HCT116 (cell line): Measurements from ENCODE around the gene LRRN3. TPM values are rescaled to one million over a fixed set of nuclear protein-coding genes. Genes with fewer than 3 reads are reported as not detected.

Source experiments
- ATAC-seq: fragments of 200-7000 bp; cut with Tn5 transposase; 2 replicates; pipeline ENCODE4 v1.9.1; 2020; ENCODE audit warnings: mild to moderate bottlenecking, moderate library complexity
- BruUV-seq: library from RNA; stranded (reverse); fragments of 400-500 nt; replicated peaks from 2 replicates; lab custom pipeline; 2021; lab: Mats Ljungman, UMichigan
- CTCF ChIA-PET: fragments of 300-600 bp; sonication (Branson Sonifier 250); formaldehyde crosslinking; loops from one replicate; lab custom pipeline; 2021; ENCODE audit warnings: antibody characterized with exemption; lab: Charles Lee
- POLR2A ChIA-PET: fragments of 300-600, 350-600 bp; sonication (Branson Sonifier 250); formaldehyde crosslinking; loops from one replicate; lab custom pipeline; 2021; ENCODE audit warnings: antibody characterized with exemption; lab: Charles Lee
- RAD21 ChIA-PET, 2 experiments: fragments of 300-600 bp; sonication (Branson Sonifier 250); formaldehyde crosslinking; loops; one replicate each; lab custom pipeline; 2023; ENCODE audit warnings: low total read pairs in 2 of 2; ENCODE audit not compliant: uncharacterized antibody in 2 of 2, unreplicated experiment in 2 of 2, low non-redundant PET in 1 of 2; lab: Charles Lee
- DNase-seq: peaks from one replicate; pipeline ENCODE4 v3.0.0-alpha.2; 2010; ENCODE audit warnings: low read depth, low spot score
- H2AFZ ChIP-seq: fragments of 200-600 bp; shearing (Covaris generic), sonication (generic); 2 replicates; pipeline ENCODE4 v1.6.1; 2017; ENCODE audit warnings: low read depth, mixed run types, mixed read lengths, antibody characterized with exemption, low read length; ENCODE audit not compliant: poor library complexity, severe bottlenecking
- H3K27ac ChIP-seq: 2 replicates; pipeline ENCODE4 v1.5.1; 2012; ENCODE audit warnings: low read depth, low read length
- H3K27me3 ChIP-seq: fragments of 200-600 bp; sonication (generic); 2 replicates; pipeline ENCODE4 v1.6.1; 2016; ENCODE audit warnings: mixed run types, low read length, mixed read lengths; ENCODE audit not compliant: insufficient read depth
- H3K36me3 ChIP-seq, 2 experiments: fragments of 200-500 bp in 1 of 2; fragments of 200-600 bp in 1 of 2; sonication (Bioruptor generic) in 1 of 2; sonication (generic) in 1 of 2; 2 replicates each; pipeline versions ENCODE4 v1.5.1 to v1.6.1; 2014 to 2016; ENCODE audit warnings: low read length in 2 of 2, inconsistent platforms in 1 of 2, mixed read lengths in 1 of 2, mixed run types in 1 of 2; ENCODE audit not compliant: insufficient read depth in 2 of 2, control insufficient read depth in 1 of 2
- H3K4me1 ChIP-seq, 2 experiments: fragments of 200-600 bp in 1 of 2; sonication (generic) in 1 of 2; 2 replicates each; pipeline versions ENCODE4 v1.5.1 to v1.6.1; 2012 to 2017; ENCODE audit warnings: low read length in 2 of 2, inconsistent platforms in 1 of 2, mild to moderate bottlenecking in 1 of 2, mixed read lengths in 1 of 2, mixed run types in 1 of 2, moderate library complexity in 1 of 2; ENCODE audit not compliant: insufficient read depth in 2 of 2, control insufficient read depth in 1 of 2
- H3K4me2 ChIP-seq: fragments of 200-600 bp; sonication (generic); 2 replicates; pipeline ENCODE4 v1.6.1; 2017; ENCODE audit warnings: mixed run types, low read length, mixed read lengths
- H3K4me3 ChIP-seq, 2 experiments: fragments of 200-600 bp in 1 of 2; sonication (generic) in 1 of 2; replicated peaks in 1 of 2; 2 replicates each; pipeline ENCODE4 v1.5.1; 2011 to 2016; ENCODE audit warnings: low read length in 2 of 2, control low read depth in 1 of 2, low read depth in 1 of 2, mild to moderate bottlenecking in 1 of 2, mixed read lengths in 1 of 2, mixed run types in 1 of 2
- H3K79me2 ChIP-seq: fragments of 200-600 bp; sonication (generic); 2 replicates; pipeline ENCODE4 v1.6.1; 2017; ENCODE audit warnings: mild to moderate bottlenecking, mixed run types, low read length, moderate library complexity, mixed read lengths; ENCODE audit not compliant: insufficient read depth
- H3K9ac ChIP-seq: fragments of 200-600 bp; sonication (generic); 2 replicates; pipeline ENCODE4 v1.6.1; 2016; ENCODE audit warnings: low read length, mixed read lengths
- H3K9me2 ChIP-seq: fragments of 200-600 bp; sonication (generic), shearing (Covaris generic); 2 replicates; pipeline ENCODE4 v1.6.1; 2017; ENCODE audit warnings: mixed run types, mild to moderate bottlenecking, moderate library complexity; ENCODE audit not compliant: insufficient read depth
- H3K9me3 ChIP-seq, 2 experiments: fragments of 200-500 bp in 1 of 2; fragments of 200-600 bp in 1 of 2; sonication (Bioruptor generic) in 1 of 2; sonication (generic) in 1 of 2; 2 replicates each; pipeline ENCODE4 v1.6.1; 2014 to 2017; ENCODE audit warnings: low read length in 2 of 2, mixed read lengths in 2 of 2, inconsistent platforms in 1 of 2, low read depth in 1 of 2, mild to moderate bottlenecking in 1 of 2, mixed run types in 1 of 2, moderate library complexity in 1 of 2; ENCODE audit not compliant: control insufficient read depth in 1 of 2, insufficient read depth in 1 of 2
- H4K20me1 ChIP-seq: fragments of 200-600 bp; sonication (generic), shearing (Covaris generic); 2 replicates; pipeline ENCODE4 v1.6.1; 2017; ENCODE audit warnings: mixed run types, mild to moderate bottlenecking, moderate library complexity; ENCODE audit not compliant: insufficient read depth
- ATF3 ChIP-seq: IDR thresholded peaks from 2 replicates; pipeline ENCODE4 v1.6.1; 2012
- CBX3 ChIP-seq: IDR thresholded peaks from 2 replicates; pipeline ENCODE4 v1.6.1; 2012; ENCODE audit warnings: low read depth
- ELF1 ChIP-seq: IDR thresholded peaks from 2 replicates; pipeline ENCODE4 v1.6.1; 2012; ENCODE audit warnings: low read depth, borderline replicate concordance
- EZH2 ChIP-seq: fragments of 200-600 bp; sonication (generic); IDR thresholded peaks from 2 replicates; pipeline ENCODE4 v1.6.1; 2017; ENCODE audit warnings: antibody characterized with exemption, mixed run types
- POLR2A ChIP-seq: IDR thresholded peaks from 2 replicates; pipeline ENCODE4 v1.7.0; 2011; ENCODE audit warnings: borderline replicate concordance; ENCODE audit not compliant: insufficient read depth, insufficient read length; ENCODE audit errors: extremely low read depth
- SP1 ChIP-seq: IDR thresholded peaks from 2 replicates; pipeline ENCODE4 v1.6.1; 2012; ENCODE audit warnings: low read depth
- YY1 ChIP-seq: IDR thresholded peaks from 2 replicates; pipeline ENCODE4 v1.6.1; 2011; ENCODE audit warnings: low read length, low read depth, moderate library complexity, mild to moderate bottlenecking; ENCODE audit not compliant: insufficient replicate concordance; ENCODE audit errors: extremely low read depth
- intact Hi-C: fragments of 100-400 bp; cut with micrococcal nuclease; formaldehyde crosslinking; loops from 2 replicates; pipeline ENCODE4 v1.10.0; 2022
- total RNA-seq: library from RNA; stranded (reverse); gene quantifications from one replicate; pipeline ENCODE4 v1.2.1, GENCODE V29; 2021; ENCODE audit not compliant: unreplicated experiment
- TF ChIP-seq, protein P1 (sequence below), 3 experiments: fragments of 200-600 bp in 1 of 3; sonication (generic) in 1 of 3; IDR thresholded peaks in 2 of 3; conservative IDR thresholded peaks in 1 of 3; 2 replicates each; pipeline ENCODE4 v1.5.1; 2012 to 2017; ENCODE audit warnings: low read depth in 2 of 3, low read length in 2 of 3, antibody characterized with exemption in 1 of 3, borderline replicate concordance in 1 of 3, control low read depth in 1 of 3, mild to moderate bottlenecking in 1 of 3, mixed read lengths in 1 of 3, mixed run types in 1 of 3, moderate library complexity in 1 of 3; ENCODE audit not compliant: insufficient read depth in 1 of 3
- TF ChIP-seq, protein P2 (sequence below): IDR thresholded peaks from 2 replicates; pipeline ENCODE4 v1.6.1; 2012; ENCODE audit warnings: low read depth
- TF ChIP-seq, protein P3 (sequence below): IDR thresholded peaks from 2 replicates; pipeline ENCODE4 v1.6.1; 2012

LRRN3 gene
- total RNA-seq, 1 experiment from 2014 or later, result 0.07 TPM

GRCh38 chr7:111096997-111097396 is 6.1 kb downstream of the LRRN3 start:
- no TSS peak for BruUV-seq
- RAD21 ChIA-PET, result no interaction called here
- CTCF ChIA-PET, result no interaction called here

GRCh38 chr7:111098011-111098925 is 7.3 kb downstream of the LRRN3 start:
- no peaks in the 10 kb centered on the region for H3K27me3 ChIP-seq
- DNase-seq (peak; percentile 18), ATAC-seq (peak; percentile 55; the same call in 1 of the 2 replicates)
- no peak overlapping the region for H3K4me2 ChIP-seq
- no peaks in the 10 kb centered on the region for H3K36me3 ChIP-seq
- ChIA-PET POLR2A (no interaction called here), CTCF (interaction anchor here (1.0 to 1.5 kb wide), 7 partner anchors 10 to 1245 kb away, joined by 3 to 6 read pairs (median 3); no protein-coding TSS in a partner anchor), RAD21 (no interaction called here)
- H3K9me2 ChIP-seq, result no peaks in the 10 kb centered on the region
- intact Hi-C loops, result loop anchor here (10.0 kb wide), 1 partner anchor 1253 kb away; no protein-coding TSS in a partner anchor
- H3K9me3 ChIP-seq, result no peaks in the 10 kb centered on the region
- H3K4me1 ChIP-seq, result no peaks in the 10 kb centered on the region
- no peak overlapping the region for H3K9ac ChIP-seq
- no peak overlapping the region for H2AFZ ChIP-seq
- no TSS peak for BruUV-seq
- H4K20me1 ChIP-seq, result no peaks in the 10 kb centered on the region
- no peaks in the 10 kb centered on the region for H3K79me2 ChIP-seq
- H3K4me3 ChIP-seq, result no peak overlapping the region
- H3K27ac ChIP-seq, result no peak overlapping the region
- TF ChIP-seq, protein P1, sequence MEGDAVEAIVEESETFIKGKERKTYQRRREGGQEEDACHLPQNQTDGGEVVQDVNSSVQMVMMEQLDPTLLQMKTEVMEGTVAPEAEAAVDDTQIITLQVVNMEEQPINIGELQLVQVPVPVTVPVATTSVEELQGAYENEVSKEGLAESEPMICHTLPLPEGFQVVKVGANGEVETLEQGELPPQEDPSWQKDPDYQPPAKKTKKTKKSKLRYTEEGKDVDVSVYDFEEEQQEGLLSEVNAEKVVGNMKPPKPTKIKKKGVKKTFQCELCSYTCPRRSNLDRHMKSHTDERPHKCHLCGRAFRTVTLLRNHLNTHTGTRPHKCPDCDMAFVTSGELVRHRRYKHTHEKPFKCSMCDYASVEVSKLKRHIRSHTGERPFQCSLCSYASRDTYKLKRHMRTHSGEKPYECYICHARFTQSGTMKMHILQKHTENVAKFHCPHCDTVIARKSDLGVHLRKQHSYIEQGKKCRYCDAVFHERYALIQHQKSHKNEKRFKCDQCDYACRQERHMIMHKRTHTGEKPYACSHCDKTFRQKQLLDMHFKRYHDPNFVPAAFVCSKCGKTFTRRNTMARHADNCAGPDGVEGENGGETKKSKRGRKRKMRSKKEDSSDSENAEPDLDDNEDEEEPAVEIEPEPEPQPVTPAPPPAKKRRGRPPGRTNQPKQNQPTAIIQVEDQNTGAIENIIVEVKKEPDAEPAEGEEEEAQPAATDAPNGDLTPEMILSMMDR (IDR thresholded peaks at IDR 0.05 in 2 of 3, conservative IDR thresholded peaks at IDR 0.05 in 1 of 3; ENCODE audit: borderline replicate concordance in 1 of 3, insufficient read depth in 1 of 3, low read depth in 2 of 3, low read length in 2 of 3), result peak in 2 of 3 experiments; percentile 59 to 62; a peak in 4 of 6 replicates
- no peak for TF ChIP-seq SP1
- TF ChIP-seq EZH2, result no peak
- TF ChIP-seq YY1, result no peak
- no peak for TF ChIP-seq CBX3
- no peak for TF ChIP-seq ELF1
- TF ChIP-seq, protein P2, sequence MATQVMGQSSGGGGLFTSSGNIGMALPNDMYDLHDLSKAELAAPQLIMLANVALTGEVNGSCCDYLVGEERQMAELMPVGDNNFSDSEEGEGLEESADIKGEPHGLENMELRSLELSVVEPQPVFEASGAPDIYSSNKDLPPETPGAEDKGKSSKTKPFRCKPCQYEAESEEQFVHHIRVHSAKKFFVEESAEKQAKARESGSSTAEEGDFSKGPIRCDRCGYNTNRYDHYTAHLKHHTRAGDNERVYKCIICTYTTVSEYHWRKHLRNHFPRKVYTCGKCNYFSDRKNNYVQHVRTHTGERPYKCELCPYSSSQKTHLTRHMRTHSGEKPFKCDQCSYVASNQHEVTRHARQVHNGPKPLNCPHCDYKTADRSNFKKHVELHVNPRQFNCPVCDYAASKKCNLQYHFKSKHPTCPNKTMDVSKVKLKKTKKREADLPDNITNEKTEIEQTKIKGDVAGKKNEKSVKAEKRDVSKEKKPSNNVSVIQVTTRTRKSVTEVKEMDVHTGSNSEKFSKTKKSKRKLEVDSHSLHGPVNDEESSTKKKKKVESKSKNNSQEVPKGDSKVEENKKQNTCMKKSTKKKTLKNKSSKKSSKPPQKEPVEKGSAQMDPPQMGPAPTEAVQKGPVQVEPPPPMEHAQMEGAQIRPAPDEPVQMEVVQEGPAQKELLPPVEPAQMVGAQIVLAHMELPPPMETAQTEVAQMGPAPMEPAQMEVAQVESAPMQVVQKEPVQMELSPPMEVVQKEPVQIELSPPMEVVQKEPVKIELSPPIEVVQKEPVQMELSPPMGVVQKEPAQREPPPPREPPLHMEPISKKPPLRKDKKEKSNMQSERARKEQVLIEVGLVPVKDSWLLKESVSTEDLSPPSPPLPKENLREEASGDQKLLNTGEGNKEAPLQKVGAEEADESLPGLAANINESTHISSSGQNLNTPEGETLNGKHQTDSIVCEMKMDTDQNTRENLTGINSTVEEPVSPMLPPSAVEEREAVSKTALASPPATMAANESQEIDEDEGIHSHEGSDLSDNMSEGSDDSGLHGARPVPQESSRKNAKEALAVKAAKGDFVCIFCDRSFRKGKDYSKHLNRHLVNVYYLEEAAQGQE, result no peak
- TF ChIP-seq POLR2A, result no peak

More at GRCh38 chr7:111096997-111097396, 6.1 kb downstream of the LRRN3 start:
- Histone ChIP-seq H3K9ac (no peak overlapping the region), H3K4me2 (no peak overlapping the region), H3K4me1 (no peaks in the 10 kb centered on the region), H3K27me3 (no peaks in the 10 kb centered on the region), H3K36me3 (no peaks in the 10 kb centered on the region), H3K79me2 (no peaks in the 10 kb centered on the region), H3K27ac (no peak overlapping the region), H3K9me3 (no peaks in the 10 kb centered on the region), H2AFZ (no peak overlapping the region), H3K4me3 (no peak overlapping the region), H4K20me1 (no peaks in the 10 kb centered on the region), H3K9me2 (no peaks in the 10 kb centered on the region)
- POLR2A ChIA-PET, result no interaction called here
- ATAC-seq, result no peak
- TF ChIP-seq ATF3 (no peak), YY1 (no peak), ELF1 (no peak), SP1 (no peak)
- TF ChIP-seq, protein P3, sequence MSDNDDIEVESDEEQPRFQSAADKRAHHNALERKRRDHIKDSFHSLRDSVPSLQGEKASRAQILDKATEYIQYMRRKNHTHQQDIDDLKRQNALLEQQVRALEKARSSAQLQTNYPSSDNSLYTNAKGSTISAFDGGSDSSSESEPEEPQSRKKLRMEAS, result no peak
- intact Hi-C loops, result loop anchor here (10.0 kb wide), 1 partner anchor 1252 kb away; no protein-coding TSS in a partner anchor
- no peak for DNase-seq
